ENCODE data around the gene USP37.

- TF ChIP-seq, protein P1, sequence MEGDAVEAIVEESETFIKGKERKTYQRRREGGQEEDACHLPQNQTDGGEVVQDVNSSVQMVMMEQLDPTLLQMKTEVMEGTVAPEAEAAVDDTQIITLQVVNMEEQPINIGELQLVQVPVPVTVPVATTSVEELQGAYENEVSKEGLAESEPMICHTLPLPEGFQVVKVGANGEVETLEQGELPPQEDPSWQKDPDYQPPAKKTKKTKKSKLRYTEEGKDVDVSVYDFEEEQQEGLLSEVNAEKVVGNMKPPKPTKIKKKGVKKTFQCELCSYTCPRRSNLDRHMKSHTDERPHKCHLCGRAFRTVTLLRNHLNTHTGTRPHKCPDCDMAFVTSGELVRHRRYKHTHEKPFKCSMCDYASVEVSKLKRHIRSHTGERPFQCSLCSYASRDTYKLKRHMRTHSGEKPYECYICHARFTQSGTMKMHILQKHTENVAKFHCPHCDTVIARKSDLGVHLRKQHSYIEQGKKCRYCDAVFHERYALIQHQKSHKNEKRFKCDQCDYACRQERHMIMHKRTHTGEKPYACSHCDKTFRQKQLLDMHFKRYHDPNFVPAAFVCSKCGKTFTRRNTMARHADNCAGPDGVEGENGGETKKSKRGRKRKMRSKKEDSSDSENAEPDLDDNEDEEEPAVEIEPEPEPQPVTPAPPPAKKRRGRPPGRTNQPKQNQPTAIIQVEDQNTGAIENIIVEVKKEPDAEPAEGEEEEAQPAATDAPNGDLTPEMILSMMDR (IDR thresholded peaks at IDR 0.05; ENCODE audit: low read depth, low read length) = no peak
- no peak for TF ChIP-seq EZH2phosphoT487 (IDR thresholded peaks at IDR 0.05; ENCODE audit: low read depth)
Measured at GRCh38 chr2:218482651-218483050, 85.5 kb downstream of the USP37 start.
